HG03159 (cell line): ENCODE results near the gene TUBA8.
"Not testable (repeated sequence)": the region's sequence is repeated elsewhere in the genome, so short reads cannot be mapped to it uniquely, and the experiment has no call there.

Experiments
- ATAC-seq: cut with Tn5 transposase; IDR thresholded peaks from one replicate; pipeline ENCODE4 v1.9.1; 2021; ENCODE audit warnings: mild to moderate bottlenecking, moderate library complexity; ENCODE audit not compliant: unreplicated experiment

Gene TUBA8

GRCh38 chr22:18110194-18110953 lies at the start of gene TUBA8:
Gene TUBA8, plus strand, starts transcription at chr22:18110809. Its CDS starts 57 bp downstream, at chr22:18110866.
- no peak for ATAC-seq

- no peak for ATAC-seq
These were observed 48.2 kb upstream of the TUBA8 start for GRCh38 chr22:18062421-18062820.

DNA sequence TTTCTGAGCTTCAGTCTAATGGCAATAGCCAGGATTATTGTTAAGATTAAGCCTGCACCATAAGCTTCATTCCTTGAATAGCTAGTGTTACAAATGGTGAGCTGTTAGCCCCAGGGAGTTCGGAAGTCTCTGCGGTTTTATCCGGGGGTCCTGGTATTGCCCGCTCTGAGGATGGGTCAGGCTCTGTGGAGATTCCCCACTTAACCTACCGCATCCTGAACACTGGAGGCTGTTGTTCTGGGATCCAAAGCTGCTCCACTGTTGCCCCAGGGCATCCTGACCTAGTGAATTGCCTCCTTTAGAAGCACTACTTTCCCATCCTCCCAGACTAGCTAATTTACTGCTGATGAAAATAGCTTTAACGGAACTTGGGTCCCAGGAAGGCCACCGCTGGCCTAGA lies 47.3 kb upstream of the TUBA8 start:
- no peak for ATAC-seq

- ATAC-seq = not testable (repeated sequence)
These were observed 46.9 kb upstream of the TUBA8 start for GRCh38 chr22:18063715-18064114.

GRCh38 chr22:18064636-18065035 lies 46.0 kb upstream of the TUBA8 start:
- no peak for ATAC-seq

GRCh38 chr22:18065256-18065655 lies 45.4 kb upstream of the TUBA8 start:
- ATAC-seq = no peak

GRCh38 chr22:18066181-18066859 lies 44.3 kb upstream of the TUBA8 start:
- no peak for ATAC-seq

- no peak for ATAC-seq
These were observed 43.5 kb upstream of the TUBA8 start for GRCh38 chr22:18067121-18067520.

DNA sequence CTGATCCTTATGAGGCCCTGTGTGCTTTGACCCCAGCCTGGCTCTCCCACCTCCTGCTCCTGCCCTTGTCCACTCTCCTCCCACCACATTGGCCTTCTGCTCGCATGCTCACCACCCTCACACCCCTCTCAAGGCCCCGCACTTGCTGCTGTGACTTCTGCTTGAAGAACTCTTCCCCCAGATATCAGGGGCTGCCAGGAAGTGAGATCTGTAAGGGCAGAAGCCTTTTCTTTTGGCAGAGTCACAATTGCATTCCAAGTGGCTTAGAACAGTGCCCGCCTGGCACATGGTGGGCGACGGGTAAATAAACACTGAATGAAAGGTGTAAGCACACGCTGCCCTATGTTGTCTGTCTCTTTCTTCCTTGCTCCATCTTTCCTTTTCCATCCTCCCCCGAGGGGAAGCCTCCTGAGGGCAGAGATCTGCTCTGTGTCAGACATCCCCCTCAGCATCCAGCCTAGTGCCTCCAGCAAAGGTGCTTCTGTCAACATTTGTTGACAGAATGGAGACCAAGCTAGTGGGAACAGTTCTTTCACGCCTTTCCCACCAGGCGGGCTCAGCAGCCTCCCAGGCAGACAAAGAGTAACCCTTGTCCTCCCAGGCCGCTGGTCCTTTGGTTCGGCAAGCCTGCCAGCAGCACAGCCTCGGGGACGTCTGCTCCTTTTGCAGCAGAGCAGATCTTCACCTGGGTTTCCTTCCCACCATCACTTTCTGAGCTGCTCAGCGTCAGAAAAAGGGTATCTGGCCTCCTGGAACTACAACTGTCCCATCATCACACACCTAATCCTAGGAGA lies 42.9 kb upstream of the TUBA8 start:
- no peak for ATAC-seq

DNA sequence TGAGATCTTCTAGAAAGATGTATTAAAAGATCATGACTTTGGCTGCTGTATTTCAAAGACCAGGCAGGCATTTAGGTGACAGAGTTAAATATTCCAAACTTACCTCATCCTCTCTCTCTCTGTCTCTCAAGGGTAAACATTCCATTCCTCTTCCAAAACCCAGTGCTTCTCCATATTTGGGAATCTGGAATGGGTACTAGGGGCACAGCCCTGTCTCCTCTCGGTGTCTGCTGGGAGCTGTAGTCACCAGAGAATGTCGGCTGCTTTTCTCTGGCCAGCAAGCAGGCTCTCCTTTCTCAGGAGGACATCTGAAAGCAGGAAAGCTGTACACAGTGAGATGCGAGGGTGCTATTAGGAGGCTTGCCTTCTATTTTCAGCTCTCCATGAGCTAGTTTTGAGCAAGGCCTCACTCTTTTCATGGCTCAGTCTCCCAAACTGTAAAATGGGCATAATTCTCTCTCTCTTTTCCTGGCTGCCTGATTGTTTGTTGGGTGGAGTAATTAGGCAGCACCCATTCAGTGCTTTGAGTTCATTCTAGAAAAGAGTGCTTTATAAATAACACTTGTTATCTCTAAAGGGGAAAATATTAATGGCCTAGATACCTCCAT lies 42.1 kb upstream of the TUBA8 start:
- ATAC-seq = no peak

DNA sequence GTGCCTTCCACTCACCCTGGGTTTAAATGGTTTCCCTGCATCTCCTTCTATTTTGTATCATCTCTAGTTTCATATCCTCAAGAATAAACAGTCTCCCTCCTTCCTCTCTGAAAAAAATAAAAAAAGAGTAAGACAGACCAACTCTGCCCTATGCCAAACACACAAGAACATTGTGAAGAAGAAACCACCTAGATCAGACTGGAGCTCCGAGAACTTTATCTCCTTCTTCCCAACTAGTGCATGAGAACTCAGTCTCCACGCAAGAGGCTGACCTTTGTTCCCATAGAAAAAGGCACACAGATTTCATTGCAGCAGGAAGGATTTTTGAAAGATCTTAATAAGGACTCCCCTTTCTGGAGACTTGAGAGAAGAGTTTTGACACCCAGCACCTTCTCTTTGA lies 41.6 kb upstream of the TUBA8 start:
- ATAC-seq = no peak

- ATAC-seq = no peak
These were observed 40.6 kb upstream of the TUBA8 start for GRCh38 chr22:18070041-18070440.

GRCh38 chr22:18070556-18071306 lies 39.9 kb upstream of the TUBA8 start:
- ATAC-seq = no peak

- not testable (repeated sequence) for ATAC-seq
These were observed 39.2 kb upstream of the TUBA8 start for GRCh38 chr22:18071307-18071967.

DNA sequence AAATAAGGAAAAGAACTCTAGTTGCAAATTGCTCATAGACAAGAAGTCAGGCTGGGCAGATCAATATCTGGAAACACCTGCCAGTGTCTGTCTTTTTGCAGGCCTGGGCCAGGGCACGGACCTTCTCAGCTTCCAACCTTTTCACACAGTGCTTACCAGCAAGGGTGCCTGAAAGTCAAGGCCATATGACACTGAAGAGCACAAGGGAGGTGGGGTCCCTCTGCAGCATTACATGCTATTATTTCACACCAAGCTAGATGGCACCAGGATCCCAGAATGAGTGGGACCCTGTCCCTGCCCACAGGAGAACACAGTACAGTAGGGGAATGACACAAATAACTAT lies 38.7 kb upstream of the TUBA8 start:
- no peak for ATAC-seq

- ATAC-seq = no peak
These were observed 37.1 kb upstream of the TUBA8 start for GRCh38 chr22:18073467-18073866.

- not testable (repeated sequence) for ATAC-seq
These were observed 36.7 kb upstream of the TUBA8 start for GRCh38 chr22:18073927-18074326.

- no peak for ATAC-seq
These were observed 35.4 kb upstream of the TUBA8 start for GRCh38 chr22:18075101-18075719.

GRCh38 chr22:18075720-18076497 lies 34.7 kb upstream of the TUBA8 start:
- ATAC-seq = no peak
